Vein endothelial cell (primary cell): ENCODE data around the gene ANKH. TPM values are rescaled to one million over a fixed set of nuclear protein-coding genes. Genes with fewer than 3 reads are reported as not detected.

Experiments used
- small RNA-seq: library from RNA; depleted of rRNA; stranded (forward); fragments of <200 nt; gene quantifications from one replicate; pipeline ENCODE3, GENCODE V24; 2012
- total RNA-seq: library from RNA; depleted of rRNA; stranded (reverse); fragments of >200 nt; gene quantifications from 2 replicates; pipeline ENCODE4 v1.2.3, GENCODE V29; 2012

The ANKH gene
- total RNA-seq = 10.8 and 18.2 TPM in 2 replicates

GRCh38 chr5:14871214-14872069, at the start of gene ANKH:
TSS of gene ANKH (minus strand) at chr5:14871778. CDS start at chr5:14871447, 331 bp downstream.

GRCh38 chr5:14664270-14665100, 207.1 kb downstream of the ANKH start, which contains the start of gene OTULIN:
TSS of gene OTULIN (plus strand) at chr5:14664718. CDS start at chr5:14664826, 108 bp downstream.

Small RNAs within 50 kb of the gene (small RNA-seq; reads per million reads assigned to genes)
- gene HNRNPKP5 (not detected), gene MIR4637 (not detected)

Other genes with a start within 250 kb of the ANKH start
- gene OTULIN, start 207.1 kb downstream of the ANKH start, total RNA-seq = 22.5 and 24.6 TPM in 2 replicates